Endothelial cell of umbilical vein (primary cell): Measurements from ENCODE around the gene ACSS1.

Experiments used
- CTCF ChIP-seq, 2 donors: IDR thresholded peaks; 1 replicate in 1 of 2; 2 replicates in 1 of 2; pipeline ENCODE4 v1.5.1; 2011; ENCODE audit warnings: low read length in 2 of 2, mild to moderate bottlenecking in 2 of 2, moderate library complexity in 2 of 2, control low read depth in 1 of 2, inconsistent platforms in 1 of 2, low read depth in 1 of 2; ENCODE audit not compliant: insufficient read depth in 1 of 2; ENCODE audit errors: extremely low read depth in 1 of 2
- MAX ChIP-seq: IDR thresholded peaks from 2 replicates; pipeline ENCODE4 v1.6.1; 2011; ENCODE audit not compliant: insufficient read depth, insufficient read length
- MYC ChIP-seq: IDR thresholded peaks from one replicate; pipeline ENCODE4 v1.6.1; 2011; ENCODE audit warnings: mild to moderate bottlenecking, low read depth, low read length
- POLR2A ChIP-seq: IDR thresholded peaks from 2 replicates; pipeline ENCODE4 v1.6.1; 2012; ENCODE audit warnings: low read depth, mild to moderate bottlenecking, control low read depth, low read length
- POLR2AphosphoS5 ChIP-seq: IDR thresholded peaks from 2 replicates; pipeline ENCODE4 v1.6.1; 2012; ENCODE audit warnings: low read depth, mild to moderate bottlenecking, control low read depth, low read length, moderate library complexity; ENCODE audit not compliant: insufficient read depth

GRCh38 chr20:25035921-25036320 is 22.0 kb downstream of the ACSS1 start:
- TF ChIP-seq CTCF (IDR thresholded peaks at IDR 0.05; ENCODE audit: extremely low read depth in 1 of 2, insufficient read depth in 1 of 2, low read depth in 1 of 2, low read length in 2 of 2) (no peak), POLR2A (no peak), MAX (no peak), POLR2AphosphoS5 (no peak), MYC (no peak)
